H9 (cell line): ENCODE results near the gene PDK4. TPM values are rescaled to one million over a fixed set of nuclear protein-coding genes. Genes with fewer than 3 reads are reported as not detected.

Experiments used
- DNase-seq: peaks from one replicate; pipeline ENCODE4 v3.0.0-alpha.2; 2017
- H2AFZ ChIP-seq: one replicate; pipeline ENCODE4 v1.6.1; 2013; ENCODE audit warnings: mild to moderate bottlenecking, low read length, control low read depth, moderate library complexity
- H2AK5ac ChIP-seq: 2 replicates; pipeline ENCODE4 v1.6.1; 2013; ENCODE audit warnings: low read length, control low read depth, mixed read lengths; ENCODE audit not compliant: insufficient read length
- H2BK120ac ChIP-seq: one replicate; pipeline ENCODE4 v1.6.1; 2013; ENCODE audit warnings: low read depth, mild to moderate bottlenecking, low read length, control low read depth, inconsistent platforms; ENCODE audit not compliant: poor library complexity, severe bottlenecking
- H2BK12ac ChIP-seq: 2 replicates; pipeline ENCODE4 v1.6.1; 2013; ENCODE audit warnings: low read length, control low read depth, mixed read lengths, low read depth; ENCODE audit not compliant: insufficient read length
- H2BK15ac ChIP-seq: 2 replicates; pipeline ENCODE4 v1.6.1; 2013; ENCODE audit warnings: low read depth, low read length, control low read depth
- H2BK20ac ChIP-seq: one replicate; pipeline ENCODE4 v1.6.1; 2013; ENCODE audit warnings: low read depth, mild to moderate bottlenecking, low read length, control low read depth, inconsistent platforms; ENCODE audit not compliant: poor library complexity, severe bottlenecking
- H2BK5ac ChIP-seq: 2 replicates; pipeline ENCODE4 v1.6.1; 2013; ENCODE audit warnings: low read length, control low read depth, mixed read lengths; ENCODE audit not compliant: insufficient read length
- H3K14ac ChIP-seq: 2 replicates; pipeline ENCODE4 v1.6.1; 2013; ENCODE audit warnings: low read length, control low read depth; ENCODE audit not compliant: insufficient read depth
- H3K18ac ChIP-seq: 2 replicates; pipeline ENCODE4 v1.6.1; 2013; ENCODE audit warnings: low read depth, mild to moderate bottlenecking, mixed read lengths, low read length, control low read depth; ENCODE audit not compliant: insufficient read length
- H3K23ac ChIP-seq: 2 replicates; pipeline ENCODE4 v1.6.1; 2013; ENCODE audit warnings: low read length, control low read depth, mixed read lengths, low read depth; ENCODE audit not compliant: insufficient read length
- H3K23me2 ChIP-seq: 2 replicates; pipeline ENCODE4 v1.6.1; 2013; ENCODE audit warnings: low read depth, mild to moderate bottlenecking, mixed read lengths, low read length, control low read depth; ENCODE audit not compliant: insufficient read length, poor library complexity, severe bottlenecking
- H3K27ac ChIP-seq: 2 replicates; pipeline ENCODE4 v1.5.1; 2013; ENCODE audit warnings: low read length, control low read depth, mixed read lengths, low read depth; ENCODE audit not compliant: insufficient read length
- H3K27me3 ChIP-seq: 2 replicates; pipeline ENCODE4 v1.6.1; 2013; ENCODE audit warnings: low read length, control low read depth, inconsistent platforms; ENCODE audit not compliant: insufficient read depth
- H3K4ac ChIP-seq: 2 replicates; pipeline ENCODE4 v1.6.1; 2013; ENCODE audit warnings: low read depth, mild to moderate bottlenecking, control low read depth, inconsistent platforms, low read length, moderate library complexity
- H3K4me1 ChIP-seq: 2 replicates; pipeline ENCODE4 v1.6.1; 2013; ENCODE audit warnings: low read length, control low read depth, inconsistent platforms; ENCODE audit not compliant: insufficient read depth
- H3K4me2 ChIP-seq: 2 replicates; pipeline ENCODE4 v1.6.1; 2013; ENCODE audit warnings: low read length, control low read depth, mixed read lengths; ENCODE audit not compliant: insufficient read length, insufficient read depth
- H3K56ac ChIP-seq: 2 replicates; pipeline ENCODE4 v1.6.1; 2013; ENCODE audit warnings: low read depth, mild to moderate bottlenecking, mixed read lengths, low read length, control low read depth; ENCODE audit not compliant: insufficient read length
- H3K79me1 ChIP-seq: 2 replicates; pipeline ENCODE4 v1.6.1; 2013; ENCODE audit warnings: low read depth, mild to moderate bottlenecking, moderate library complexity, low read length, control low read depth, inconsistent platforms; ENCODE audit not compliant: insufficient read depth, poor library complexity, severe bottlenecking
- H3K79me2 ChIP-seq: 2 replicates; pipeline ENCODE4 v1.6.1; 2013; ENCODE audit warnings: low read length, control low read depth, inconsistent platforms; ENCODE audit not compliant: insufficient read depth
- H3K9ac ChIP-seq: 2 replicates; pipeline ENCODE4 v1.6.1; 2013; ENCODE audit warnings: low read length, control low read depth, mixed read lengths; ENCODE audit not compliant: insufficient read length; ENCODE audit errors: extremely low read depth
- H3K9me3 ChIP-seq: one replicate; pipeline ENCODE4 v1.6.1; 2013; ENCODE audit warnings: low read depth, low read length, inconsistent platforms; ENCODE audit not compliant: control insufficient read depth
- H3T11ph ChIP-seq: one replicate; pipeline ENCODE4 v1.6.1; 2013; ENCODE audit warnings: mild to moderate bottlenecking, low read length, control low read depth, inconsistent platforms
- H4K20me1 ChIP-seq: one replicate; pipeline ENCODE4 v1.6.1; 2013; ENCODE audit not compliant: control insufficient read depth, insufficient read length, insufficient read depth
- H4K5ac ChIP-seq: 2 replicates; pipeline ENCODE4 v1.6.1; 2013; ENCODE audit warnings: low read depth, mild to moderate bottlenecking, mixed read lengths, low read length, control low read depth; ENCODE audit not compliant: insufficient read length
- H4K8ac ChIP-seq: replicated peaks from 2 replicates; pipeline ENCODE4 v1.6.1; 2013; ENCODE audit warnings: low read length, control low read depth, mixed read lengths, low read depth; ENCODE audit not compliant: insufficient read length
- H4K91ac ChIP-seq: 2 replicates; pipeline ENCODE4 v1.6.1; 2013; ENCODE audit warnings: low read depth, mild to moderate bottlenecking, moderate library complexity, mixed read lengths, low read length, control low read depth; ENCODE audit not compliant: insufficient read length
- H3K27ac Mint-ChIP-seq, 3 experiments: 2 replicates in 2 of 3; 3 replicates in 1 of 3; pipeline ENCODE4 v1.8.0; 2020 to 2021; ENCODE audit warnings: mixed read lengths in 3 of 3, mild to moderate bottlenecking in 1 of 3, moderate library complexity in 1 of 3
- H3K27me3 Mint-ChIP-seq: 2 replicates; pipeline ENCODE4 v1.8.0; 2021; ENCODE audit warnings: low read depth, mild to moderate bottlenecking, moderate library complexity, mixed read lengths
- H3K36me3 Mint-ChIP-seq, 3 experiments: 2 replicates in 2 of 3; 3 replicates in 1 of 3; pipeline ENCODE4 v1.8.0; 2020 to 2021; ENCODE audit warnings: low read depth in 3 of 3, mixed read lengths in 3 of 3; ENCODE audit not compliant: insufficient read depth in 1 of 3
- H3K4me1 Mint-ChIP-seq, 2 experiments: 2 replicates each; pipeline ENCODE4 v1.8.0; 2020; ENCODE audit warnings: mixed read lengths in 2 of 2
- H3K4me3 Mint-ChIP-seq, 2 experiments: 2 replicates in 1 of 2; 3 replicates in 1 of 2; pipeline ENCODE4 v1.8.0; 2020 to 2021; ENCODE audit warnings: mild to moderate bottlenecking in 2 of 2, mixed read lengths in 2 of 2, moderate library complexity in 1 of 2
- H3K9me3 Mint-ChIP-seq, 2 experiments: 2 replicates in 1 of 2; 3 replicates in 1 of 2; pipeline ENCODE4 v1.8.0; 2020; ENCODE audit warnings: mild to moderate bottlenecking in 2 of 2, mixed read lengths in 2 of 2, moderate library complexity in 1 of 2
- WGBS: extraction: QIAGEN DNeasy Blood & Tissue Kit; methylation state at CpG from one replicate; pipeline ENCODE4 v1.1.7; 2013; ENCODE audit warnings: missing lambda C conversion rate, low lambda C conversion rate, mixed read lengths; ENCODE audit not compliant: insufficient read length; ENCODE audit errors: extremely low coverage; 5-methylcytosine and 5-hydroxymethylcytosine counted together
- total RNA-seq: library from RNA; stranded (reverse); gene quantifications from 2 replicates; pipeline ENCODE4 v1.2.1, GENCODE V29; 2021
- TF ChIP-seq, protein P1 (sequence below): fragments of 200-600 bp; sonication (generic); conservative IDR thresholded peaks from 3 replicates; pipeline ENCODE4 v1.8.0; 2021; ENCODE audit warnings: antibody characterized with exemption, mild to moderate bottlenecking

The PDK4 gene
- total RNA-seq, 1 experiment from 2014 or later, result not detected

DNA sequence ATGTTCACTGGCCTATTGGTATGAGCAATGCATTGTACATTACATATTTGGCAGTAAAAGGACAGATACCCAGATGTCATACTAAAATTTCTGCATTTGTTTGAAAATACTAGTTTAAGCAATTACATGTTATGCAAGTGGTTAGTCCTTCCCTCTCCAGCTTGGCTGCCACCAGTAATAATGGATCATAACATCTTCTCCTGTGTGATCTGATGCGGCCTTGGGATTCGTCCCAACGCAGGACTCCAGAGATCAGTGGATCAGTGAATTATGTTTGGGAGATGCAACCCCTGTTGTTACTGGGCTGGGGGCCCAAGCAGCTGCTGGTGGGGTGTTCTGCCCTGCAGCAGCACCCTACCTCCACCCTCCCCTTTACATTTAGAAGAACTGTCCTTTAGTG, 11.2 kb upstream of the PDK4 start:
- peaks cover 11 to 12% of the 10 kb centered on the region in 2 experiments for H3K4me1 Mint-ChIP-seq
- H3K27me3 ChIP-seq, result peaks cover 6% of the 10 kb centered on the region; the same call in 1 of the 2 replicates
- no peak overlapping the region for H2AFZ ChIP-seq
- H3K14ac ChIP-seq, result no peak overlapping the region
- H3K36me3 Mint-ChIP-seq, result no peaks in the 10 kb centered on the region; a peak in 1 of 7 replicates
- no peaks in the 10 kb centered on the region for H3K79me2 ChIP-seq
- H2AK5ac ChIP-seq, result no peak overlapping the region
- no peak overlapping the region for H3K27ac Mint-ChIP-seq
- no peak overlapping the region for H2BK20ac ChIP-seq
- no peaks in the 10 kb centered on the region for H3K23me2 ChIP-seq
- no peak overlapping the region for H3K4me3 Mint-ChIP-seq
- H3K27me3 Mint-ChIP-seq, result peaks cover 76% of the 10 kb centered on the region
- no peak overlapping the region for H3T11ph ChIP-seq
- H3K79me1 ChIP-seq, result no peaks in the 10 kb centered on the region
- H3K4me1 ChIP-seq, result no peaks in the 10 kb centered on the region
- no peak overlapping the region for H2BK5ac ChIP-seq
- H3K18ac ChIP-seq, result no peak overlapping the region
- H3K23ac ChIP-seq, result no peak overlapping the region
- H4K8ac ChIP-seq, result no peak overlapping the region
- no peak overlapping the region for H3K9ac ChIP-seq
- H3K9me3 Mint-ChIP-seq, result peaks cover 7 to 15% of the 10 kb centered on the region in 2 experiments; a peak in 3 of 5 replicates
- no peaks in the 10 kb centered on the region for H3K9me3 ChIP-seq
- no peak for DNase-seq
- no peak overlapping the region for H2BK15ac ChIP-seq
- H3K56ac ChIP-seq, result no peak overlapping the region
- no peak overlapping the region for H3K4ac ChIP-seq
- WGBS, result no CpG with 5 or more reads among the region's 3 CpGs
- no peak overlapping the region for H4K5ac ChIP-seq
- H3K27ac ChIP-seq, result no peak overlapping the region
- no peaks in the 10 kb centered on the region for H4K20me1 ChIP-seq
- H2BK12ac ChIP-seq, result no peak overlapping the region
- H2BK120ac ChIP-seq, result no peak overlapping the region
- H3K4me2 ChIP-seq, result no peak overlapping the region
- H4K91ac ChIP-seq, result no peak overlapping the region
- TF ChIP-seq, protein P1, sequence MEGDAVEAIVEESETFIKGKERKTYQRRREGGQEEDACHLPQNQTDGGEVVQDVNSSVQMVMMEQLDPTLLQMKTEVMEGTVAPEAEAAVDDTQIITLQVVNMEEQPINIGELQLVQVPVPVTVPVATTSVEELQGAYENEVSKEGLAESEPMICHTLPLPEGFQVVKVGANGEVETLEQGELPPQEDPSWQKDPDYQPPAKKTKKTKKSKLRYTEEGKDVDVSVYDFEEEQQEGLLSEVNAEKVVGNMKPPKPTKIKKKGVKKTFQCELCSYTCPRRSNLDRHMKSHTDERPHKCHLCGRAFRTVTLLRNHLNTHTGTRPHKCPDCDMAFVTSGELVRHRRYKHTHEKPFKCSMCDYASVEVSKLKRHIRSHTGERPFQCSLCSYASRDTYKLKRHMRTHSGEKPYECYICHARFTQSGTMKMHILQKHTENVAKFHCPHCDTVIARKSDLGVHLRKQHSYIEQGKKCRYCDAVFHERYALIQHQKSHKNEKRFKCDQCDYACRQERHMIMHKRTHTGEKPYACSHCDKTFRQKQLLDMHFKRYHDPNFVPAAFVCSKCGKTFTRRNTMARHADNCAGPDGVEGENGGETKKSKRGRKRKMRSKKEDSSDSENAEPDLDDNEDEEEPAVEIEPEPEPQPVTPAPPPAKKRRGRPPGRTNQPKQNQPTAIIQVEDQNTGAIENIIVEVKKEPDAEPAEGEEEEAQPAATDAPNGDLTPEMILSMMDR, result no peak
